Suppressor macrophage (primary cell): ENCODE results near the gene PIK3IP1.
"Not testable (repeated sequence)": the region's sequence is repeated elsewhere in the genome, so short reads cannot be mapped to it uniquely, and the experiment has no call there.

ENCODE experiments used
- DNase-seq, 4 experiments: peaks; one replicate each; pipeline ENCODE4 v3.0.0-alpha.2; 2020 to 2022
- total RNA-seq, 17 experiments: gene quantifications; one replicate each; lab custom pipeline; 2026; ENCODE audit warnings: mixed read lengths in 6 of 17, inconsistent platforms in 3 of 17; lab: John Stamatoyannopoulos, UW

The PIK3IP1 gene, protein sequence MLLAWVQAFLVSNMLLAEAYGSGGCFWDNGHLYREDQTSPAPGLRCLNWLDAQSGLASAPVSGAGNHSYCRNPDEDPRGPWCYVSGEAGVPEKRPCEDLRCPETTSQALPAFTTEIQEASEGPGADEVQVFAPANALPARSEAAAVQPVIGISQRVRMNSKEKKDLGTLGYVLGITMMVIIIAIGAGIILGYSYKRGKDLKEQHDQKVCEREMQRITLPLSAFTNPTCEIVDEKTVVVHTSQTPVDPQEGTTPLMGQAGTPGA
- total RNA-seq: 2.7 to 42.3 (median 19.8) reads per million in 17 experiments

DNA sequence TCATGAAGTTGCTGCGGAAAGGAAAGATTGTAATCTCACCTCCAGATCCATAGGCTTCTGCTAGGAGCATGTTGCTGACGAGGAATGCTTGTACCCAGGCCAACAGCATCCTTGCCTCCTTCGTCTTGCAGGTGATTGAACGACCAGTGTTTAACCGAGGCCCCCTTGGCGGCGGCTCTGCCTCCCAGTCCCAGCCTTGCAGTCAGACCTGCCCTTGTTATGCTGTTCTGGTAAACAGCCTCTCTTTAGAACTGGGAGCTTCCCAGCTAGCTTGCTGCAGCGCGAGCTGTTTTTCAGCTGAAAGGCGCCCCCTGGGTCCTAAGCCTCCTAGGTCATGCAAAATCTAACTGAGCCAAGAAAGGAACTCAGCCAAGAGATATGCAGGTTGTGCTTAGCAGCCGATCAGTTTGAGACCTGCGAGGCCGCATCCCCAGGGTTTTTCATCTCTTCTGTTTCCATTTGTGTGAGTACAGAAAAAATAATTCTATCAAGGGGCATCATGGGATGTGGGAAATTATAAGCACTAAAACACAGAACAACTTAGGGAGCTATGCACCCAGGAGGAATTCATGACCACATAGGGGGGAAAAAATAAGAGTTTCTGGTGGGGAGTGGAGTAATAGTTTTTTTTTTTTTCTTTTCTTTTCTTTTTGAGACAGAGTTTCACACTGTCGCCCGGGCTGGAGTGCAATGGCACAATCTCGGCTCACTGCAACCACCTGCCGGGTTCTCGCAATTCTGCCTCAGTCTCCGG lies at the start of gene PIK3IP1:
PIK3IP1 (minus strand) TSS at position 253 of the 754 bp plus-strand sequence; CDS start at position 109, 144 bp downstream.
- DNase-seq: peak; percentile 83 to 94 (median 90)

DNA sequence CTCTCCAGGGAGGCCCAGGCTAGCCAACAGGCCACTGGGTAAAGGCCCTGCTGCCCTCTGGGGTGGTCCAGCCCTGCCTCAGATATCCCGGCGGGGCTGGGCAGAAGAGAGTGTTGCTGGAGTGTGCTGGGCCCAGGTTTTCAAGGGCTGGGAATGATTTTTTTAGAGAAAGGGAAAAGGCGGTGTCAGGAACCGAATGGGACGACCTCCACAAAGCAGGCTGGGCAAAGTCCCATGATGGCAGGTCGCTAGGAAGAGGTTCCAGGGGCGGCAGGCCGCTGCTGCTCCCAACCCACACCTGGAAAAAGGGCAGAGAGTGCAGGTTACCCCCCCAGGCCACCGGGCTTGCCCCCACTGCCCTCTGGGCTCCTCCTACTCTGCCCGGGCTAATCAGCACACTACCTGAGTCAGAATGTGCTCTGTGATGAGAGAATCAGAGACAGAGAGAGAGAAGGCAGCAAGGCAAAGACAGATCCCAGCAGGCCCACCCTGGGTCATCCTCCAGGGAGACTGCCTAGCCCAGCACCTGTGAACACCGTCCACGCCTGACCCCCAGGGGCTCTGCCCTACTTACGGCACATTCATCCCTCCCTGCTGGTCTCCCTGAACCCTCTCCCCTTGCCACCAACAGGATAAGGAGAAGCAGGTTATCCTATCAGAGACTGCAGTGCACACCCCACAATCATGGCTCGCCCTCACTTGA lies 49.2 kb upstream of the PIK3IP1 start:
- no peak for DNase-seq

DNA sequence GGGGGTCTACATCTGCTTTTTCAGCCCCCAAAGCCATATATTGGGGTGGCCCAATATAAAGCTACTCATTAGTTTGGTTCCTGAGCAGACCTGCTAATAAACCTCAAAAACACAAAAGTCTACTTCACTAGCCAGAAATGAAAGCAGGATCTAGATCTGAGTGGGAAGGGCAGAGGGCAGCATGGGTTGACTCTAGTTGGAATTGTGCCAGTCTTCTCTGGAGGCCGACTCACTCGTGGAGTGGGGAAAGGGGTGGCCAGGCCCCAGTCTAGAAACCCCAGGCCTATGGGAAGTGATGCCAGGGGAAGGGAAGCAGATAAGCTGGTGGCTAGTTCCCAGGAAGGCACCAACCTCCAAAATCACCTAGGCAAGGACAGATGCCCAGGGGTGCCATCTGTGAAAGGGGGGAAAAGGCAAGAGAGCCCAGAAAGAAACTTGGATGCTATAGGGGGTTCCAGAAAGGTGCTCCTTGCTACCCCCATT lies 48.5 kb upstream of the PIK3IP1 start:
- DNase-seq: peak in 3 of 4 experiments; percentile 23 to 30 (median 25)

DNA sequence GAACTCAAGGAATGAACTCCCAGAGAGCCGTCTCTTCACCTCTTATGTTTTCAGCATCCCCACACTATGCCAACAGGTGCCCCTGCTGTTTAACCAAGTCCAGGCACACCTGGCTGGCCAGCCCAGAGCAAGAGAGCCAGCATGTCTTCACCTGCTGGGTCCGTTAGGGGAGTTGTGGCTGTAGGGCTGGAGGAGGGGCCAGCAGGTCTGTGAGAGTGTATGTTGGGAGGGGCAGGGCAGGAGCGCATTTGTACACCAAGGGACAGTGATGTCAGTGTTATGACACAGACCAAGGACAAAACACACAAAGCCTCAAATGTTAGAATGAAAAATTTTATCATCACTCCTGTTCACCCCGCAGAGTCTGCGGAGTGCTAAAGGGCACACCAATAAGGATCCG lies 48.1 kb upstream of the PIK3IP1 start:
- DNase-seq: no peak

DNA sequence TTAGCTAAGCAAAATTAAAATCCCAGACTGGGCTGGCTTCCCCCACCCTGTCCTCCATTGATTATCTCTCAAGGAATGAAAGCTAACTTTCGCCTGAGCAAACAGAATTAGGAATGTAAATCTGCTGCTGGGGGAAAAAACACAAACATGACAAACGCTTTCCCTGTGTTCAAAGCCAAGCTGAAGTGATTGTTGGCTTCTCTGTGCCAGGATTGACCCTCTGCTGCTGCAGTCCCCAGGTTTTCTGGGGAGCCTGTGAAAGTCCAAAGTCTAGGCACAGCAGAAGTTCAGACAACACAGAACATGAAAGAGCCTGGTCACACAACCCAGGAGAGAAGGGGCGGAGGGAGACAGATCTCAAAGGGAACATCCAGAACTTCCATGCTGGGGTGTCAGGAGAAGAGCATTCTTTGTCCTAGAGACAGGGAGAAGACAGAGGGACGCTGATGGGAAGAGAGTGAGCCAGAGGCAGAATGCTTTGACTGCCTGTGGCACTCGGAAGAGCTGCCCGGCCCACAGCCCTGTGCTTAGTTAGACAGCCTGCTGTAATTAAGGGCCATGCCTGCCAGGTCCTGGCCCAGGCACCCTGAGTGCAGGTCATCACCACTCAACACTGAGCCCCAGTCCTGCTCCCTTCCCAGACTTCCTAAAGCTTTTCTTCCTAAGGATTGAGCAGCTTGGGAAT lies 47.0 kb upstream of the PIK3IP1 start:
- DNase-seq: no peak

DNA sequence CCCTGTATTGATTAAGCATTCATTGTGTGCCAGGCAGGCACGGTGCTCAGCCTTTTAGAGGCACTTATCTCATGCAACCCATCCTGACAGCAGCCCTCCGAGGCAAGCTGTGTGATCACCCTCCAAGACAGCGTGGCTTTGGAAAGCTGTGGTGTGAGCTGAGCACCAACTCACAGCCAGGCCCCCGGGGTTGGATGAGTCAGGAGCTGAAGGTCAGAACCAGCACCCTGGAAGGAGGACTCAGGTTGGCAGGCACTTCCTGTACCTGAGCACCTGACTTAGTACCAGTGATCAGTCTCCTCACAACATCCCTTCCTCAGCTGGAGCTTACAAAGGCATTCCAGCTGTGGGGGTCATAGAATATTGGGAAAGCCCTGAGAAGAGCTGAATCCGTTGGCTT lies 44.9 kb upstream of the PIK3IP1 start:
- DNase-seq: no peak

DNA sequence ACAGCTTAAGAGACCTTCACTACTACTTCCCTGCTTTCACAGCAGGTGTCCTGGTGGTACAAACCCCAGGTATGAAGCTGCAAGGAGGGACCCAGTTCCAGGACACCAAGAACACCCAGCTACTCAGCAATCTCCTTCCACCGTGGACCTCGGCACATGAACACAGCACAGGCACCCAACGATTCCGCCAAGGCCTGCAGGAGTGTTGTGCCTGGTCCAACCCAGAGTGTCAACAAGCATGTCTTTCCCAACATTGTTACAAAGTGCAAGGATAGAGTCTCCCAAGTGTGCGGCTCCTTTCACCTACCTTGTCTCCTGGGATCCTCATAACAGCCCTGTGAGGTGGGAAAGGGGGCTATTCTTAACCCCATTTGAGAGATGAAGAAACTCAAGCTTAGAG lies 42.0 kb upstream of the PIK3IP1 start:
- DNase-seq: no peak

DNA sequence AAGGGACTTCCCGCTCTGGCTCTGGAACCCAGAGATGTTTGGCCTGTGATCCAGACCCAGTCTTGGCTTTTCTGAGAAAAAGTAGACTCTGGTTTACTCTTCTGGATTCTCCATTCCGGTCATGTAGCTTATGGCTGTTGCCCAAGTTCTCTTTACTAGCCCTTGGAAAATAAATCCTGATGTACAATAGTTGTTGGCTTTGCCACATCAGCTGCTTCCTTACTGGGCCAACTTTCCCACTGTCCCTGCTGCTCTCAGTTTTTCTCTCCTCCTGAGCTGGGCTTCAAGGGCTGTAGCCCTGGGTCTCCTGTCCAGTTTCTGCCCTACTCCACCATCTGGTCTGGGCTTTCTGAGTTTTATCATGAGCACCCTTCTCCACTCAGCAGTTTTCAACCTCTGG lies 41.4 kb upstream of the PIK3IP1 start:
- no peak for DNase-seq

DNA sequence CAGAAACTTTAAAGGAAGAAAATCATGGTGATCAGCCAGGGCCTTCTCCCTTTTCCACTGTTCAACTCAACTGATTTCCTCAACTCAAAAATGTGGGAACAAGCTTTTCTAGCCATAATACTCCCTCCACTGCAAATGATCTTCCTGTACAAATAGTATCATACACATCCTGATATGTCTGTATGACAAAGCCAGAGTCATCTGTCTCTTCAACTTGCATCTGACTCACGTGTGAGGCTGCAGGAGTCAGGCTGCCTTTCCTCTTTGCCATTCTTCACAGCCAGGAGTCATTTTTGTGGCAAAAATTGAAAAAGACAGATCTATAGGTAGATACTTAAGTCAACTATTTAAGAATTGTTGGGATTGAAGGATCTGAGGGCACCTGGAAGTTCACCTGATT lies 40.6 kb upstream of the PIK3IP1 start:
- no peak for DNase-seq

DNA sequence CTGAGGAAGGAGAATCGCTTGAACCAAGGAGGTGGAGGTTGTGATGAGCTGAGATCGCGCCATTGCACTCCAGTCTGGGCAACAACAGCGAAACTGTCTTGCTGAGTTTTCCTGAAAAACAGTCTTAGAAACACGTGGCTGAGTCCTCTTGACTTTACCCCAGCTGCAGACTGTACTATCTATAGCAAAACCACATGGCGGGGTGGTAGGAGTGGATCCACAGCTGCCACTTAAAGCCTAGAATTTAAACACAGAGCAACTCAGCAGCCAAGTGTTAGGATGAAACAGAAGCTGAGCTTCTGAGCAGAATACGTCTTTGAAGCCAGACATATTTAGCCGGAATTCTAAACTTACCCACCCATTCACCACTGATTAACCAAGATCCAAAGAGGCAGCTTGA lies 39.7 kb upstream of the PIK3IP1 start:
- no peak for DNase-seq

DNA sequence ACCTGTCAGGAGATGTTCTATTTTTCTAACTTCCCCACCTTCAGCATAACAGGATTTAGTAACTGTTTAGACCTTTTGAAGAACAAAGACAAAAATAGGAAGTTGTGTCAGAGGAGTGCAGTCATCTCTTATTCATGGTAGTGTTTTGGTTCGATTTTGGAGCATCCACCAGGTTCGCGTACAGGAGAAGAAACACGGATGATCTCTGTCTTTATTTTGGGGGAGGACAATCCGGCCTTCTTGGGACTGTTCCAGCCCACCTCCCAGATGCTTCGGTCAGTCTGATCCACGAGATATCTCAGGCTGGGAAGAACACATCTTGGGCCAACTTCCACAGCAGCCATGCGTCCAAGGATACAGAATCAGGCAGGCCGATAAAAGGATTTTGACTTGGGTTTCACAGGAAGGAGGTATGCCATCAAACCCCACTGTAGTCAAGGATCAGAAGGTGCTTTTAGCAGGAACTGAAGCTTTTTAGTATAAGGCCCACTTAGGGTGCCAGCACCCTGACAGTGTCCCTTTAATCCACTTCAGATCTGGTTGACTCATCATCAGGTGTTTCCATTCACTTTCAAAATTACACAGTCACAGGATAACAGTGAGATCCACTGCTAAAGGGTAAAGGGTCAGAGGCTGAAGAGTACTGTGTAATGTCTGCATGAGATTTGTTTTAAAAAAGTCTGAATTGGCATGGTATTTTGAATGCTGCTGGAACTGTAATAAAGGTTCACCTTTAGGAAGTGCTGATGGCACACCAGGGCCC lies 37.3 kb upstream of the PIK3IP1 start:
- DNase-seq: peak in 3 of 4 experiments; percentile 3 to 45 (median 23)

DNA sequence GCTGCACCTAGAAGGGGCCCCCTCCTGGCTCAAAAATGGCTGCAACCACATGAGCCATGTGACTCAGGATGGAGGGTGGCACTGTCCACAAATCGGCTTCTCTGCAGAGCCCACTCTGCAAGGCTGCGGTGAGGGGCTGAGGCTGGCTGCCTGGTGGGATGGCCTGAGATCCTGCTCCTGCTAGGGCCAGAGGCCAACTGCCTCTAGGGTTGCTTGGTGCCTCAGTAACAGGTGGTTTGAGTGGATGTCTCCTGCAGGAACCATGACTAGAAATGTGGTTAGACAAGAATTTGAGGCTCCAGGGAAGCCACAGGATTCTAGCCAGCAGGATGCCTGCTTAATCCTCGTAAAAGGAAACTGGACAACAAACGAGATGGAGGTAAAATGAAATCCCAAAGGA lies 36.7 kb upstream of the PIK3IP1 start:
- no peak for DNase-seq

DNA sequence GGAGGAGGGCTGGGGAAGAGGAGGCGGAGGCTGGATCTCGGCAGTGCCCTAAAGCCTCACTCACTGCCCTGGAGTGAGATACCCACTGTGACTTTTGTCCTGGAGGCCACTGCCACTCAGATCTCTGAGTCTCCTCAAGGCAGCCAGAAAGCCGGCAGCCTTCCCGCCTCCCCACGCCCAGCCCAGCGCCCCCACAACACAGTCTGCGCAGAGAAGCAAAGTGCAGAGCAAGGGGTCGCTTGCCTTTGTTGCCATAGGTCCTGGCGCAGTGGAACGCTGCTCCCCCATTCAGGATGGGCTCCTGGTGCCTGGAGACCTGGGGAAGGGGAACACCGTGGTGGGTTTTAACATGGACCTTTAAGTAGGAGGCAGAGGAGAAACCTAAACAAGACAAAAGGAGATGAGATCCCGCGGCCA lies 36.3 kb upstream of the PIK3IP1 start:
- no peak for DNase-seq

DNA sequence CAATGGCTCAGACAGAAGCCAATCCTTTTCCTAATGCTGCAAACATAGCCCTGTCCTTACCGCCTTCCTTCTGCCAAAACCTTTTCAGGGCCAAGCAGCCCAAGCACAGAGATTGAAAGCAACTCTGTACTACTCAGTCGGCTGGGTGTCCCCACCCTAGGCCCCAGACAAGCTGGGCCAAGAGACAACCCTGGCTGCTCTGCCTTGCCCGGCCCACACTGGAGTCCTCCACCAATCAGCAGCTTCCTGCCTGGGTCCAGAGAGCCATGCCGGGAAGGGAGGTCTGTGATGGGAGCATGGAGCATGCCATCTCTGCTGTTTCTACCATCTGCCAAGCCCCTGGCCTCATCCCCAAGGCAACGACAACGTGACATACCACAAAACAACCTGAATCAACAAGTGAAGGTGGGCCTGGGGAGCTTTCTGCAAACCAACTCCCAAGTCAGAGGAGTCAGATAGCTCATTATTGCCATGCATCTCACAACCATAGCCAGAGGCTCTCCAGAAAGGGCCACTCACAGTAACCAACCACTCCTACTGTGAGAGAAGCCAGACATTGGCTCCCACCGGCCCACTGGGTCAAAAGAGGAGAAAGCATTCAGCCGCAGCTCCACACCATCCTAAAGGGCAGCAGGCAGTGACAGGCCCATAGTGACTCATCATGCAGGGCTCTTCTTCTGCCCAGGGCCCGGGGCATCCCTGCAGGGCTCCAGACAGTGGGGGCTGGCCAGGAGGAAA lies 35.7 kb upstream of the PIK3IP1 start:
- no peak for DNase-seq

DNA sequence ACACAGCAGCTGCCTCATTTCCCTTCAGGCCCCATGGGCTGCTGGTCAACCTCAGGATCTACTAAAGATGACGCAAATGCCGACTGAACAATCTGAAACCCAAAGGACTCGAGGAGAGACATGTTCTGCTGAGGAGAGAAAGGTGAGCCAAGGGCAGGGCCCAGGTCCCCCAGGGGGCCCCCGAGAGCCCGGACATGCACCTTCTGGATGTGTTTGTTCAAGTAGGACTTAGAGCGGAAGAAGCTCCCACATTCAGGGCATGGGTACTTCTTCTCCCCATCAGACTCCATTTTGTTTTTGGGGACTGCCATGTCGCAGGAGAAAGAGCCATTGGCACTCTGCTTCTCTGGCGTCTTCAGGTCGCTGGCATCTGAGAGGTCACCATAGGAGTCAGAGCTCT lies 34.6 kb upstream of the PIK3IP1 start:
- DNase-seq: no peak

DNA sequence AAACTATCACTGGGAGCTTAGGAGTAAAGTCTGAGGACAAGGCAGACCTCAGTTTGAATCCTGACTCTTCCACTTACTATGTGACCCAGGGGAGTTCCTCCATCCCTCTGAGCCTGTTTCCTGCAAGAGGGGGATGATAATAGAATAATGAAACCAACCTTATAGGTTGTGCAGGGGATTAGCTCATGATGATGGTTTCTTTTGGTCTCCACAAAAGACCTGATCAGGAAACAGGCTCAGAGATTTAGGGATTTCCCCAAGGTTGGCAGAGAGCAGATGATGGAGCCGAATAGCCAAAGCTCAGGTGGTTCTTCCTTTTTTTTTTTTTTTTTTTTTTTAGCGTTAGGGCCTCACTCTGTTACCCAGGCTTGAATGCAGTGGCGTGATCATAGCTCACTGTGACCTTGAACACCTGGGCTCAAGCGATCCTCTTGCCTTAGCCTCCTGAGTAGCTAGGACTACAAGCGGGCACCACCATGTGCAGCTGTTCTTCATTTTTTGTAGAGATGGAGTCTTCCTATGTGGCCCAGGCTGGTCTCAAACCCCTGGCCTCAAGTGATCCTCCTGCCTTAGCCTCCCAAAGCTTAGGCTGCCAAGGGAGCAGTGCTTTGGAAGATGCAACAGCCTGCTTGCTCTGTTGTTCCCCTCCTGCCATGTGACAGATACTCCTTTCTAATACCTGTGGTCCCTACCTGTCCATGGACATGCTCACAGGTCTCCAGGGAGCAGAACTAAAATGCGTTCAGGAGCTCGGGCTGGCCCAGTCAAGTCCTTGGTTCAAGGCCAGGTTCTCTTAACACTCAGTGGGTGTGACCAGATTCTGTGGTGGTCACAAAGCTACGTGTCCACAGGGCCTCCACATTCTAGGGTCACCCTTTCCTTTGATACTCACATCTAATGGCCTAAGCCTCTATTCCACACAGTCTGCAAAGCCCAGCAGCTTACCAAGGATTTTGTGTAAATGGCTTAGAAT lies 31.6 kb upstream of the PIK3IP1 start:
- no peak for DNase-seq

DNA sequence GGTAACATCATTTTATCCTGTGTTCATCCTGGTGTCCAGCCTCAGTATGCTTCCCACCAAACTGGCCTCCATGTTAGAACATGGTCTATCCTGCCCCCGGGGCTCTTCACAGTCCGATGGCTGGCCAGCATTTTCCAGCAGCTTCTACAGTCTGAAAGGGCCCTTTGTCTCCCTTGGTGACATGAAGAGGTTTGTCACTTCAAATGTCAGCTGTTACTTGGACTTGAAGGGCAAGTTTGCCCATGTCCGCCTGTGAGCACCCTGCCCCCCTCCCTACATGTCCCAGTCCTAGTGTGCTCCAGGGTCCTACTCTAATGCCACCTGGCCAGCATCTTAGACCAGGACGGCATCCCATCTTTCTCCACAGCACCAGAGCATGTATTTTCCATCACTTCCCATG lies 29.1 kb upstream of the PIK3IP1 start:
- DNase-seq: no peak

DNA sequence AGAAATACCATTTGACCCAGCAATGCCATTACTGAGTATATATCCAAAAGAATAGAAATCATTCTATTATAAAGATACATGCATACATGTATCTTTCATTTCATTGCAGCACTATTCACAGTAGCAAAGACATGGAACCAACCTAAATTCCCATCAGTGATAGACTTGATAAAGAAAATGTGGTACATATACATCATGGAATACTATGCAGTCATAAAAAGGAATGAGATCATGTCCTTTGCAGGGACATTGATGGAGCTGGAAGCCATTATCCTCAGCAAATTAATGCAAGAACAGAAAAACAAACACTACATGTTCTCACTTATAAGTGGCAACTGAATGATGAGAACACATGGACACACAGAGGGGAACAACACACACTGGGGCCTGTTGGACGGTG lies 21.9 kb upstream of the PIK3IP1 start:
- not testable (repeated sequence) for DNase-seq

DNA sequence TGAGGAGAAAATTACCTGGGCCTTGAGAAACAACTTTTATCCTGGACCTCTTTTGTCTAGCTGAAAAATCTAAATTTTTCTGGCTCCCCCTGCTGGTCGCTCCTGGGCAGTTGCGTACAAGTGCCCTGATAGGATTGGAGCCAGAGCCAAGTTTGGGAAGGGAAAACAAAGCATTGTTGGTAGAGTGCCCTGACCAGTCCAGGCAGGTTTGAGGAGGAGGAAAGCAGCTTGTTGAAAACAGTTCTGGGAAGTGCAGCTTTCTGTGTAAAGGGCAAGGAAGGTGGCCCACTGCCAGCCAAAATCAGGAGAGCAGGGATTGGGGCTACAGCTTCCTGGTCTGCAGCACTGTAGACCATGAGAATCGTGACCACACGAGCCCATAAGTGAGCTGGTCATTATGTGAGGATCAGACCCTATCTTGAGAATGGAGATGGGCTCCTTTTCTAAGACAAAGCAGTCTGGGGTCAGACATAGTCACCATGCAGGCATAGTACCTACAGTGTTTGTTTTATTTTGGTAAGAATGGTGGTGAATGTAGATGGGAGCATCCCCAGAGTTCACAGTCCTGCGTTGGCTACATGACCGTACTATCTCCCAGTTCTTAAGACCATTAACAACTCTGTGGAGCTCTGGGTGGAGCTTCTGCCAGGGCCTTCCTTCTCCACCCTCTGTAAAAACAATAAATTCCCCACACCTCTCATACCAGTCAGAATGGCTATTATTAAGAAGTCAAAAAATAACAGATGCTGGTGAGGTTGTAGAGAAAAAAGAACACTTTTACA lies 21.3 kb upstream of the PIK3IP1 start:
- DNase-seq: peak; percentile 69 to 85 (median 77)
